ENCODE data around the gene ZNF606. TPM values are rescaled to one million over a fixed set of nuclear protein-coding genes. Genes with fewer than 3 reads are reported as not detected.

The ZNF606 gene
- total and polyA plus RNA-seq, 2 experiments from 2014 or later = 31.2 to 87.4 TPM

GRCh38 chr19:58000677-58001076, 1.9 kb downstream of the ZNF606 start:
- Histone ChIP-seq H3K9me3 (ENCODE audit: low read depth) (no peaks in the 10 kb centered on the region), H3K27ac (no peak overlapping the region), H3K36me3 (peaks cover 25% of the 10 kb centered on the region), H3K27me3 (no peaks in the 10 kb centered on the region), H3K4me3 (no peak overlapping the region), H3K4me1 (ENCODE audit: low read depth) (peaks cover 11% of the 10 kb centered on the region)
- no peak for DNase-seq (ENCODE audit: low read depth in 1 of 2, low spot score in 1 of 2)
- TF ChIP-seq, protein P1, sequence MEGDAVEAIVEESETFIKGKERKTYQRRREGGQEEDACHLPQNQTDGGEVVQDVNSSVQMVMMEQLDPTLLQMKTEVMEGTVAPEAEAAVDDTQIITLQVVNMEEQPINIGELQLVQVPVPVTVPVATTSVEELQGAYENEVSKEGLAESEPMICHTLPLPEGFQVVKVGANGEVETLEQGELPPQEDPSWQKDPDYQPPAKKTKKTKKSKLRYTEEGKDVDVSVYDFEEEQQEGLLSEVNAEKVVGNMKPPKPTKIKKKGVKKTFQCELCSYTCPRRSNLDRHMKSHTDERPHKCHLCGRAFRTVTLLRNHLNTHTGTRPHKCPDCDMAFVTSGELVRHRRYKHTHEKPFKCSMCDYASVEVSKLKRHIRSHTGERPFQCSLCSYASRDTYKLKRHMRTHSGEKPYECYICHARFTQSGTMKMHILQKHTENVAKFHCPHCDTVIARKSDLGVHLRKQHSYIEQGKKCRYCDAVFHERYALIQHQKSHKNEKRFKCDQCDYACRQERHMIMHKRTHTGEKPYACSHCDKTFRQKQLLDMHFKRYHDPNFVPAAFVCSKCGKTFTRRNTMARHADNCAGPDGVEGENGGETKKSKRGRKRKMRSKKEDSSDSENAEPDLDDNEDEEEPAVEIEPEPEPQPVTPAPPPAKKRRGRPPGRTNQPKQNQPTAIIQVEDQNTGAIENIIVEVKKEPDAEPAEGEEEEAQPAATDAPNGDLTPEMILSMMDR (IDR thresholded peaks at IDR 0.05; ENCODE audit: low read depth, low read length) = no peak

DNA sequence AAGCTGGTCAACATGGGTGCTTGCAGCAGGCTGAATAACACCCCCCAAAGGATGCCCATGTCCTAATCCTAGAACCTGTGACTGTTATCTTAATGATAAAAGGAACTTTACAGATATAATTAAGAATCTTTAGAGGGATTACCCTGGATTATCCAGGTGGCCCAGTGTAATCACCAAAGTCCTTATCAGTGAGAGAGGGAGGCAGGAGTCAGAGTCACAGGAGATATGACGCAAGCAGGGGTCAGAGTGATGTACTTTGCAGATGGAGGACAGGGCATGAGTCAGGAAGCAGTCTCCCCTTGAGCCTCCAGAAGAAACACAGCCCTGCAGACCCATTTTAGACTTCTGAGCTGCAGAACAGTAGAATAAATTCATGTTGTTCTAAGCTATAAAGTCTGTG, 9.8 kb downstream of the ZNF606 start:
- Histone ChIP-seq H3K27ac (no peak overlapping the region), H3K4me3 (no peak overlapping the region), H3K9me3 (ENCODE audit: low read depth) (no peaks in the 10 kb centered on the region), H3K27me3 (no peaks in the 10 kb centered on the region), H3K4me1 (ENCODE audit: low read depth) (no peaks in the 10 kb centered on the region), H3K36me3 (peaks cover 38% of the 10 kb centered on the region)
- no peak for DNase-seq (ENCODE audit: low read depth in 1 of 2, low spot score in 1 of 2)
- TF ChIP-seq, protein P1 (IDR thresholded peaks at IDR 0.05; ENCODE audit: low read depth, low read length) = no peak

DNA sequence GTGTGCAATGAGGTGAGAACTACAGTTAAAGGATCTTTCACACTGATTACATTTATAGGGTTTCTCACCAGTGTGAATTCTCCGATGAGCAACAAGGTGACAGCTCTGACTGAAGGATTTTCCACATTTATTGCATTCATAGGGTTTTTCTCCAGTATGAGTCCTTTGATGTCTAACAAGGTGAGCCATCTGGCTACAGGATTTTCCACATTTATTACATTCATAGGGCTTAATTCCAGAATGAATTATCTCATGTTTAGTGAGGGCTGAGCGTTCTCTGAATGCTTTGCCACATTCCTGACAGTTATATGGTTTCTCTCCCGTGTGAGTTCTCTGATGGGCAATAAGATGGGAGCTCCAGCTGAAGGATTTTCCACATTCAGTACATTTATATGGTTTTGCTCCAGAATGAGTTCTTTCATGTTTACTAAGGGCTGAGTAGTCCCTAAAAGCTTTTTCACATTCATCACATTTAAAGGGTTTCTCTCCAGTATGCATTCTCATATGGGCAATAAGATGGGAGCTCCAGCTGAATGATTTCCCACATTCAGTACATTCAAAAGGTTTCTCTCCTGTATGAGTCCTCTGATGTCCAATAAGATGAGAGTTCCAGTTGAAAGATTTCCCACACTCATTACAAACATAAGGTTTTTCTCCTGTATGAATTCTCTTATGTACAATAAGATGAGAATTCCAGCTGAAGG, 23.9 kb downstream of the ZNF606 start:
- H3K36me3 ChIP-seq = peaks cover 59% of the 10 kb centered on the region
- no peak for DNase-seq (ENCODE audit: low read depth in 1 of 2, low spot score in 1 of 2)

GRCh38 chr19:57974434-57974833, 28.2 kb downstream of the ZNF606 start, which contains the start of gene C19orf18:
TSS of gene C19orf18 (minus strand) at chr19:57974534. CDS start at chr19:57974432, 102 bp downstream.
- Histone ChIP-seq H3K4me3 (no peak within 1 kb of the TSS), H3K27me3 (no peaks in the 10 kb centered on the region), H3K9me3 (ENCODE audit: low read depth) (peaks cover 12% of the 10 kb centered on the region), H3K4me1 (ENCODE audit: low read depth) (no peaks in the 10 kb centered on the region), H3K36me3 (peaks cover 20% of the 10 kb centered on the region), H3K27ac (no peak within 1 kb of the TSS)
- TF ChIP-seq, protein P1 (IDR thresholded peaks at IDR 0.05; ENCODE audit: low read depth, low read length) = no peak
- DNase-seq (ENCODE audit: low read depth in 1 of 2, low spot score in 1 of 2) = no peak

More for the DNA sequence above, 23.9 kb downstream of the ZNF606 start:
- TF ChIP-seq, protein P1 (IDR thresholded peaks at IDR 0.05; ENCODE audit: low read depth, low read length) = no peak
- Histone ChIP-seq H3K4me1 (ENCODE audit: low read depth) (no peaks in the 10 kb centered on the region), H3K4me3 (no peak overlapping the region), H3K27ac (no peak overlapping the region), H3K9me3 (ENCODE audit: low read depth) (peaks cover 22% of the 10 kb centered on the region), H3K27me3 (no peaks in the 10 kb centered on the region)

- Histone ChIP-seq H3K9me3 (ENCODE audit: low read depth) (no peaks in the 10 kb centered on the region), H3K4me1 (ENCODE audit: low read depth) (no peaks in the 10 kb centered on the region), H3K4me3 (no peak overlapping the region), H3K27me3 (no peaks in the 10 kb centered on the region), H3K27ac (no peak overlapping the region), H3K36me3 (no peaks in the 10 kb centered on the region)
- DNase-seq (ENCODE audit: low read depth in 1 of 2, low spot score in 1 of 2) = no peak
- TF ChIP-seq, protein P1 (IDR thresholded peaks at IDR 0.05; ENCODE audit: low read depth, low read length) = no peak
These were observed 37.9 kb downstream of the ZNF606 start for GRCh38 chr19:57964761-57965160.
